Naive thymus-derived CD4-positive, alpha-beta T cell (primary cell): ENCODE results near the gene POTEG. TPM values are rescaled to one million over a fixed set of nuclear protein-coding genes. Genes with fewer than 3 reads are reported as not detected.
"Not testable (repeated sequence)": the region's sequence is repeated elsewhere in the genome, so short reads cannot be mapped to it uniquely, and the experiment has no call there.

Experiments used
- ATAC-seq: fragments of 150-1000 bp; cut with Tn5 transposase; 2 replicates; pipeline ENCODE4 v1.10.0; 2021; ENCODE audit warnings: mild to moderate bottlenecking, moderate library complexity
- CTCF ChIA-PET: fragments of 350-600 bp; sonication (Branson Sonifier 250); formaldehyde crosslinking; loops from one replicate; lab custom pipeline; 2021; ENCODE audit warnings: antibody characterized with exemption; lab: Charles Lee
- POLR2A ChIA-PET: fragments of 350-600 bp; sonication (Branson Sonifier 250); formaldehyde crosslinking; loops from one replicate; lab custom pipeline; 2021; ENCODE audit warnings: antibody characterized with exemption, inconsistent platforms; lab: Charles Lee
- DNase-seq, 9 donors: peaks; one replicate each; pipeline versions ENCODE4 v3.0.0 to v3.0.0-alpha.2; 2020 to 2022; ENCODE audit warnings: mixed read lengths in 1 of 9
- H3K27ac ChIP-seq: one replicate; pipeline ENCODE4 v1.7.0; 2013; ENCODE audit warnings: mild to moderate bottlenecking, low read depth, low read length, moderate library complexity
- H3K27me3 ChIP-seq, 2 donors: one replicate each; pipeline ENCODE4 v1.7.0; 2013; ENCODE audit warnings: low read length in 2 of 2, mild to moderate bottlenecking in 2 of 2, moderate library complexity in 2 of 2; ENCODE audit not compliant: control insufficient read depth in 2 of 2, insufficient read depth in 2 of 2
- H3K36me3 ChIP-seq, 3 experiments: 1 replicate in 2 of 3; 2 replicates in 1 of 3; pipeline ENCODE4 v1.7.0; 2013; ENCODE audit warnings: low read length in 3 of 3, mild to moderate bottlenecking in 3 of 3, moderate library complexity in 1 of 3; ENCODE audit not compliant: insufficient read depth in 3 of 3, control insufficient read depth in 2 of 3
- H3K4me1 ChIP-seq, 2 donors: one replicate each; pipeline ENCODE4 v1.7.0; 2013; ENCODE audit warnings: low read length in 2 of 2, mild to moderate bottlenecking in 2 of 2, moderate library complexity in 1 of 2; ENCODE audit not compliant: control insufficient read depth in 2 of 2, insufficient read depth in 2 of 2
- H3K4me3 ChIP-seq: 2 replicates; pipeline ENCODE4 v1.7.0; 2013; ENCODE audit warnings: mild to moderate bottlenecking, low read length
- H3K9me3 ChIP-seq, 3 experiments: 1 replicate in 2 of 3; 2 replicates in 1 of 3; pipeline ENCODE4 v1.7.0; 2013; ENCODE audit warnings: low read length in 3 of 3; ENCODE audit not compliant: control insufficient read depth in 2 of 3
- H3K27ac Mint-ChIP-seq, 9 donors: one replicate each; pipeline ENCODE4 v1.8.0; 2020 to 2022; ENCODE audit warnings: mixed read lengths in 9 of 9, mild to moderate bottlenecking in 8 of 9, moderate library complexity in 5 of 9, inconsistent platforms in 2 of 9
- H3K27me3 Mint-ChIP-seq, 5 donors: one replicate each; pipeline ENCODE4 v1.8.0; 2021 to 2022; ENCODE audit warnings: mixed read lengths in 5 of 5, mild to moderate bottlenecking in 1 of 5
- H3K36me3 Mint-ChIP-seq, 5 donors: one replicate each; pipeline ENCODE4 v1.8.0; 2020 to 2022; ENCODE audit warnings: mixed read lengths in 5 of 5, mild to moderate bottlenecking in 3 of 5, inconsistent platforms in 1 of 5
- H3K4me1 Mint-ChIP-seq, 7 donors: one replicate each; pipeline ENCODE4 v1.8.0; 2020 to 2022; ENCODE audit warnings: mixed read lengths in 7 of 7, mild to moderate bottlenecking in 3 of 7, inconsistent platforms in 1 of 7
- H3K4me3 Mint-ChIP-seq, 10 donors: one replicate each; pipeline ENCODE4 v1.8.0; 2020 to 2022; ENCODE audit warnings: mild to moderate bottlenecking in 10 of 10, mixed read lengths in 10 of 10, moderate library complexity in 6 of 10, inconsistent platforms in 2 of 10
- H3K9me3 Mint-ChIP-seq, 11 donors: one replicate each; pipeline ENCODE4 v1.8.0; 2020 to 2022; ENCODE audit warnings: mixed read lengths in 11 of 11, mild to moderate bottlenecking in 4 of 11, inconsistent platforms in 1 of 11, moderate library complexity in 1 of 11
- intact Hi-C, 2 donors: fragments of 100-400 bp; cut with micrococcal nuclease; formaldehyde crosslinking; loops; one replicate each; pipeline ENCODE4 v1.15.1; 2023
- polyA plus RNA-seq, 2 donors: library from polyadenylated mRNA; unstranded; fragments of 300-500 nt; fragmentation: Illumina TruSeq; gene quantifications; one replicate each; pipeline ENCODE4 v1.2.3, GENCODE V29; 2021
- total RNA-seq, 6 experiments: library from RNA in 5 of 6; stranded (reverse) in 5 of 6; gene quantifications; 1 replicate in 5 of 6; 2 replicates in 1 of 6; pipeline ENCODE4 v1.2.3 and lab custom pipeline; 2021 to 2026

The POTEG gene
- total and polyA plus RNA-seq, 7 experiments from 2014 or later = not detected

- H3K27ac Mint-ChIP-seq, H3K27ac ChIP-seq, H3K4me3 ChIP-seq, POLR2A ChIA-PET, H3K27me3 Mint-ChIP-seq, H3K36me3 Mint-ChIP-seq, H3K36me3 ChIP-seq, H3K9me3 ChIP-seq, H3K27me3 ChIP-seq, H3K4me1 ChIP-seq, intact Hi-C loops, CTCF ChIA-PET, DNase-seq, H3K4me1 Mint-ChIP-seq, H3K4me3 Mint-ChIP-seq, ATAC-seq, H3K9me3 Mint-ChIP-seq: not testable (repeated sequence)
These were observed 2.9 kb upstream of the POTEG start for GRCh38 chr14:19437126-19437443.

- not testable (repeated sequence) for H3K36me3 ChIP-seq
These were observed 2.4 kb upstream of the POTEG start for GRCh38 chr14:19436311-19437125.

GRCh38 chr14:19435852-19436251 is 1.7 kb upstream of the POTEG start:
- H3K4me1 ChIP-seq, ATAC-seq, H3K4me3 ChIP-seq, H3K4me1 Mint-ChIP-seq, H3K9me3 ChIP-seq, H3K36me3 Mint-ChIP-seq, H3K36me3 ChIP-seq, H3K27me3 Mint-ChIP-seq, intact Hi-C loops, H3K27me3 ChIP-seq, H3K27ac Mint-ChIP-seq, H3K9me3 Mint-ChIP-seq, DNase-seq, H3K4me3 Mint-ChIP-seq, H3K27ac ChIP-seq, CTCF ChIA-PET, POLR2A ChIA-PET: not testable (repeated sequence)

More at GRCh38 chr14:19436311-19437125, 2.4 kb upstream of the POTEG start:
- H3K4me1 ChIP-seq, H3K27me3 ChIP-seq, intact Hi-C loops, H3K36me3 Mint-ChIP-seq, H3K9me3 ChIP-seq, H3K27ac ChIP-seq, H3K4me3 Mint-ChIP-seq, H3K4me1 Mint-ChIP-seq, H3K27ac Mint-ChIP-seq, H3K9me3 Mint-ChIP-seq, POLR2A ChIA-PET, DNase-seq, CTCF ChIA-PET, H3K27me3 Mint-ChIP-seq, H3K4me3 ChIP-seq: not testable (repeated sequence)
- peak; percentile 27 for ATAC-seq

DNA sequence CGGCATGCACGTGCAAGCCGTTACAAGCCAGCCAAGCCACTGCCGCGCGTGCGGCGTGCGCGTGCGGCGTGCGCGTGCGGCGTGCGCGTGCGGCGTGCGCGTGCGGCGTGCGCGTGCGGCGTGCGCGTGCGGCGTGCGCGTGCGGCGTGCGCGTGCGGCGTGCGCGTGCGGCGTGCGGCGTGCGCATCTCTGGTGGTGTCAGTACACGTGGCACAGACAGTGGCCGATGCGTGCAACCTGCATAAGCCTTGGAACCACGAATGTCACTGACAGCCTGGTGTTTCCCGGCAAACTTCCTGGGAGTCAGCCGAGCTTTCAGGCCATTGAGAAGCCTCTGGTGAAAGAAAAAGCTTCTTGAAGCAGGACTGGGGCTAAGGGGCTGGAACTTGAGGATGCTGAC is 750 bp upstream of the POTEG start:
- H3K9me3 ChIP-seq, POLR2A ChIA-PET, H3K27me3 Mint-ChIP-seq, H3K4me1 ChIP-seq, intact Hi-C loops, CTCF ChIA-PET, H3K4me3 ChIP-seq, H3K36me3 ChIP-seq, H3K27ac Mint-ChIP-seq, H3K27me3 ChIP-seq, H3K36me3 Mint-ChIP-seq, H3K9me3 Mint-ChIP-seq, H3K4me3 Mint-ChIP-seq, DNase-seq, H3K4me1 Mint-ChIP-seq, H3K27ac ChIP-seq, ATAC-seq: not testable (repeated sequence)

GRCh38 chr14:19433765-19434164 is 376 bp downstream of the POTEG start:
- ATAC-seq, H3K36me3 Mint-ChIP-seq, H3K27ac Mint-ChIP-seq, H3K27ac ChIP-seq, CTCF ChIA-PET, H3K36me3 ChIP-seq, H3K27me3 ChIP-seq, H3K9me3 ChIP-seq, H3K4me1 Mint-ChIP-seq, intact Hi-C loops, H3K4me3 ChIP-seq, H3K4me1 ChIP-seq, POLR2A ChIA-PET, H3K4me3 Mint-ChIP-seq, DNase-seq, H3K27me3 Mint-ChIP-seq, H3K9me3 Mint-ChIP-seq: not testable (repeated sequence)

- H3K27me3 Mint-ChIP-seq, DNase-seq, H3K36me3 Mint-ChIP-seq, H3K27me3 ChIP-seq, H3K27ac Mint-ChIP-seq, H3K4me3 ChIP-seq, H3K36me3 ChIP-seq, H3K27ac ChIP-seq, H3K4me1 Mint-ChIP-seq, H3K9me3 Mint-ChIP-seq, POLR2A ChIA-PET, H3K9me3 ChIP-seq, CTCF ChIA-PET, intact Hi-C loops, H3K4me3 Mint-ChIP-seq, ATAC-seq, H3K4me1 ChIP-seq: not testable (repeated sequence)
These were observed 25.6 kb downstream of the POTEG start for GRCh38 chr14:19408519-19408918.

DNA sequence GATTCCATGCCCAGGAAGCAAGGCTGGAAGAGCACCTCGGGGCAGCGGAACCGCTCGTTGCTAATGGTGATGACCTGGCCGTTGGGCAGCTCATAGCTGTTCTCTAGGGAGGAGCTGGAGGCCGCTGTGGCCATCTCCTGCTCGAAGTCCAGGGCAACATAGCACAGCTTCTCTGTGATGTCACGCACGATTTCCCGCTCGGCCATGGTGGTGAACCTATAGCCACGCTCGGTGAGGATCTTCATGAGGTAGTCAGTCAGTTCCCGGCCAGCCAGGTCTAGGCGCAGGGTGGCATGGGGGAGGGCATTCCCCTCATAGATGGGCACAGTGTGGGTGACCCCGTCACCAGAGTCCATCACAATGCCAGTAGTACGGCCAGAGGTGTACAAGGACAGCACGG is 32.0 kb downstream of the POTEG start:
- H3K27me3 ChIP-seq, H3K4me1 Mint-ChIP-seq, intact Hi-C loops, H3K27me3 Mint-ChIP-seq, DNase-seq, H3K27ac Mint-ChIP-seq, H3K36me3 Mint-ChIP-seq, H3K4me3 Mint-ChIP-seq, H3K9me3 ChIP-seq, POLR2A ChIA-PET, CTCF ChIA-PET, H3K9me3 Mint-ChIP-seq, H3K36me3 ChIP-seq, H3K4me3 ChIP-seq, H3K4me1 ChIP-seq, H3K27ac ChIP-seq, ATAC-seq: not testable (repeated sequence)
